ENCODE measurements around the gene TSSK3.
"Not testable (repeated sequence)": the region's sequence is repeated elsewhere in the genome, so short reads cannot be mapped to it uniquely, and the experiment has no call there.

The TSSK3 gene

DNA sequence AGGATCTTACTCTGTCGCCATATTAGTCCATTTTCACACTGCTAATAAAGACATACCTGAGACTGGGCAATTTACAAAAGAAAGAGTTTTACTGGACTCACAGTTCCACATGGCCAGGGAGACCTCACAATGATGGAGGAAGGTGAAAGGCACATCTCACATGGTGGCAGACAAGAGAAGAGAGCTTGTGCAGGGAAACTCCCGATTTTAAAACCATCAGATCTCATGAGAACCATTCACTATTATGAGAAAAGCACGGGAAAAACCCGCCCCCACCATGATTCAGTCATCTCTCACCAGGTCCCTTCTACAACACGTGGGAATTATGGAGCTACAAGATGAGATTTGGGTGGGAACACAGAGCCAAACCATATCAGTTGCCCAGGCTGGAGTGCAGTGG, 34.2 kb downstream of the TSSK3 start:
- in situ Hi-C loops (cut with HindIII; ENCODE audit: low sequenced_read_pairs) = not testable (repeated sequence)

DNA sequence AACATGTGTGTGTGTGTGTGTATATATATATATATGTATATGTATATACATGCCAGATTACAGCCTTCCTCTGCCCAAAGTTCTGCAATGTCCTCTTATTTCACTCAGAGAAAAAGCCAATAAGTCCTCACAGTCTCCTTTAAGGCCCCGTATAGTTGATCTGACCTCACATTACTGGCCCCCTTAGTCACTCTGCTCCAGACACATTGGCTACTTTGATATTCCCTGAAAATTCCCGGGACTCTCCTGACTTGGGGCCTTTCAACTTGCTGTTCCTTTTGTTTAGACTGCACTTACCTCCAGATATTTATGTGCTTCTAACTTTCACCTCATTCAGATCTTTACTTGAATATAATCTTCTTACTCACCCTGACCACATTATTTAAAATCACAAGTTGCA, 36.1 kb downstream of the TSSK3 start:
- in situ Hi-C loops (cut with HindIII; ENCODE audit: low sequenced_read_pairs) = no loop called here

DNA sequence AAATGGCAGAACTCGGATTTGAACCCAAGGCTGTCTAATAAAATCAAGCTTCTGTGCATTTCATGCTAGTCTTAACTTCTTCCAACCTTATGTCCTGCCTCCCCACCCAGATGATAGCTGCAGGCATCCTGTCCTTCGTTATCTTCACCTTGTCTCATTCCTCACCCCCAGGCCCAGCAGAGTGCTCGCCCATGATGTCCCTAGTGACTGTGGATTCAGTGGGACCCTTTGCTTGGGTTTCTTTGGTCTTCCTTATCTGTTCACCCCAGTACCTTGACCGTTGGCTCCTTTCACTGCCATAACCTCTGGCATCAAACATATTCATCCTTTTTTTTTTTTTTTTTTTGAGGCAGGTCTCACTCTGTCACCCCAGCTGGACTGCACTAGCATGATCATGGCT, 37.5 kb downstream of the TSSK3 start:
- in situ Hi-C loops (cut with HindIII; ENCODE audit: low sequenced_read_pairs) = no loop called here

DNA sequence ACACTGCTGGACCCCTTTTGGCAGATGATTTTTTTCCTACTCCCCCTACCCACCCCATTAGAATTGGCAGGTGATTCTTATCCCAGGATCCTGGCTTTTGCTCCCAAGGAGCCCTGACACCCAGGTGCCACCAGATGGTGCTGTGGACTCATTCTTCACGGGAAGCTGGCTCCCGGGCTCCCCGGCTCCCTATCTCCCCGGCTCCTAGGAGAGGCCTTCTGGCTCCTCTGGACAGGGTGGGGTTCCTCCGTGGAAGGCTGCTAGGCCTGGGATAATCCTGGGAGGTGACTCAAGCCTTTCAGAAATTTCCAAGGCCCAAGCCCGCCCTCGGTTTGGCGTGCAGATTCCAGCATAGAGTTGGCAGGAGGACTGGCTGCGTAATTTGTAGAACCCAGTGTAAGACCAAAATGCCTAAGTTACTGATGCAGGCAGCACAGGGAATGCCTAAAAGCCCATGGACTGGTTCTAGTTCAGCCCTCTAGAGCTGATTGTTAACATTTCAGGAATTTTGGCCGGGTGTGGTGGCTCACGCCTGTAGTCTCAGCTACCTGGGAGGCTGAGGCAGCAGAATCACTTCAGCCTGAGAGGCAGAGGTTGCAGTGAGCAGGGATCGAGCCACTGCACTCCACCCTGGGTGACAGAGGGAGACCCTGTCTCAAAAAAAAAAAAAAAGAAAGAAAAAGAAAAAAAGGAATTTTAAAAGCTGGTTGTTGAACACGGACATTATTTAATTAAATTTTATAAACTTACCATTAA, 38.7 kb downstream of the TSSK3 start:
- in situ Hi-C loops (cut with HindIII; ENCODE audit: low sequenced_read_pairs) = no loop called here

DNA sequence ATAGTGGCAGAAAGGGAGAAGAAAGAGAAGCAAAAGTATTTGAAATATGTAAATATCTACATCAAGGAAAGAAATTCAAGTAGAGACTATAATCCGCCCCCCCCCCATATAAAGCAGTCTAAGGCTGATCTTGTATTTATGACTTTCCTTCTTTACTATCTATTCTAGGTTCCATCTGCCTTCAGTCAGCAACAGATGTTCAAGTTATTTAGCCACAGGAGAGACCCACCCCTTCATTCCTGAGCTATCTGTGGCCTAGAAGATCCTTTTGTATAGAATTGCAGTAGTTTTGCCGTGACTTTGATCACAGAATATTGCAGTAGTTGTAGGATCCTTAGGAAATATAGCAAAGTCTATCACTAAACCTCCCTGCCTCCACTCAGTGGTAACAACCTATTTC, 42.6 kb downstream of the TSSK3 start:
- in situ Hi-C loops (cut with HindIII; ENCODE audit: low sequenced_read_pairs) = no loop called here

DNA sequence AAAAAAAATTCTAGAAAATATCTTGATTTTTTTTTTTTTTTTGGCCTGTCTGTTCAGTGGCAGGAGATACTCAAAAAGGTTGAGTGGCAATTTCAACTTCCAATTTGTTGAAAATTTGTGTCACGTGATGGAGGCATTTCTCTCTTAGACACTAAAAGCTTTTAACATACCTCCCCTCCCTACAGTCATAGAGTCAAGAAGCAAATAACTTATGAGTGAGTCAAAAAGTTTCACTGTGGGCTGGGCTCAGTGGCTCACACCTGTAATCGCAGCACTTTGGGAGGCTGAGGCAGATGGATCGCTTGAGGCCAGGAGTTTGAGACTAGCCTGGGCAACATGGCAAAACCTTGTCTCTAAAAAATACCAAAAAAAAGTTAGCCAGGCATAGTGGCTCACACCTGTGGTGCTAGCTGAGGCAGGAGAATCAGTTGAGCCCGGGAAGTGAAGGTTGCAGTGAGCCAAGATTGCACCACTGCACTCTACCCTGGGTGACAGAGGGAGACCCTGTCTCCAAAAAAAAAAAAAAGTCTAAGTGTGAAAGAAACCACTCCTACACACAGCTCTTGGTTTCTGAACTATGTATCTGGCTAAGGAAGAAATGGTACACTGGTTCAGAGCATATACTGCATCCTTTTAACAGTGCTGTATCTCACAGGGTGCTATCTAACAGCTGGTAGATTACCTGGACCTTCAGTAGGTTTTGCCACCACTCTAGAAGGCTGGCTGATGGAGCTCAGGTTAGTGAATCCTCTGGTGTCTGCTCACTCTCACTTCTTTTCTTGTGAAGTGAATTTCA, 43.5 kb downstream of the TSSK3 start:
- in situ Hi-C loops (cut with HindIII; ENCODE audit: low sequenced_read_pairs) = no loop called here

DNA sequence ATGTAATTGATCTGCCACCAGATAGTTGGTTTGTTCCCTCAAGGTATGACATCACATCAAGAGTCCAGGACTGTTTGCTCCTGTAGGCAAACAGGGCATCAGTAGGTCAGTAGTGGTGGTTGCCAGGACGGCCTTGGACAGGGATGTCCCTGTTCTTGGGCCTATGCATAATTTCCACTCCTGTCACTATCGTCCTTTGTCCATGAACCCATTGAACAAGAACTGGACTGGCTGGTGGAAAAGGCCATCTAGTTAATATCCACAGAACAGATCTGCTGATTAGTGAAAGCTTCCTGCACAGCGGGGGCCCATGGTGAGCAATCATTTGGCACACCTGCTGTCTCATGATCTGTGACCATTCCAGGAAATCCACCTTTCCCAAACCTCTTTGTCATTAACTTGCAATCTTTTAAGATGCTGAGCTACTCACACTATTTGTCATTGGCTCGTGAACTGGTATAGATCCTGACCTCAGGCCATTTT, 44.3 kb downstream of the TSSK3 start:
- in situ Hi-C loops (cut with HindIII; ENCODE audit: low sequenced_read_pairs) = no loop called here

DNA sequence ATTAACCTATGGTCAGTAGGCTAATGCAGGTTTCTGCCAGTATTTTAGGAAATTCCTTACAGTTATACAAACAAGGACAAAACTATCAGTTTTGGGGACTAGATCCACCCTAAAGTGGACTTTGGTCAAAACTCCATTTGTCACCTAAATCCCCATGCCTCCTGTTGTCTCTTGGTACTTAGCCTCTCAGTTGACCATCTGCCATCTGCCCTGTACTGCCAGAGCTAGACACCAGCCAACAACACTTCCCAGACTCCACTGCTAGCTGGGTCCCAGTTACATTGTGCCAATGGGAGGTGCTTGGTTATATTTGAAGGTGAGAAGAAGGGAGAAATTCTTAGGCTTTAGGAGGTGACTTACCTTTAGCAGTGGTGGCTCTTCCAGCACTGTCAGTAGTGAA, 48.9 kb downstream of the TSSK3 start:
- in situ Hi-C loops (cut with HindIII; ENCODE audit: low sequenced_read_pairs) = no loop called here

DNA sequence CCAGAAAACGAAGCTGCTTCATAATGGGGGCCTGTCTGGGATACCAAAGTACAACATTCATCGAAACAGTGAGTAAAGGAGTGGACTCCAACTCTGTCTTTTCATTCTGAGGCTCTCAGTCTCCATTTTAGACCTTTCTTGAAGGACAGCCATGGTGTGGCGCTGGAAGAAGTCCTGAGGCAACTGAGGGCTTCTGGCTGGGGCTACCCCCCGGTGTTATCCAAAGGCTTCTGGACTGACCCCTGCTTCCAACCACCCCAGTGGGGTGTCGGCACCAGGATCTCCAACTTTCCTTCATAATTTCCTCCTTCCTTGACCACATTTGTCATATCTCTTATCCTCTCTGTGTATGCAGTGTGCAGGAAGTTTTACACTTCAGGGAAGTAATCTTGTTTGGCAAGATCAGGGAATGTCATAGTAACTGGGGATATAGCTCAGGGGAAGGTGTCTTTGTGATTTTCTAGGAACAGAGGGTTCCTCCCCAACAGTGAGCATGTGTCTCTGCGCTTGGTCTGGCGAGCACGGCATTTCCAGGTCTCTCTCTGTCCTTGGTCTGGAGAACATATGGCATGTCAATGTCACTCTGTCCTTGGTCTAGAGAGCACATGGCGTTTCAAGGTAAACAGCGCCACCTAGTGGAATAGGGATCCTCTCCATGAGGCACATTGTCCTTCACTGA, 51.3 kb downstream of the TSSK3 start:
- in situ Hi-C loops (cut with HindIII; ENCODE audit: low sequenced_read_pairs) = no loop called here
